HL-60/S4 treated with phorbol 12-myristate 13-acetate at 8.2 ng/mL for 4 days and 3 days (cell line): Measurements from ENCODE around the gene PTPRT.

Experiments used
- in situ Hi-C: fragments of 300-500 bp; cut with MboI; formaldehyde crosslinking; loops from 2 replicates; pipeline ENCODE4 v1.15.0; 2022; ENCODE audit warnings: low sequenced_read_pairs

The PTPRT gene

GRCh38 chr20:42588847-42589246 is 600.9 kb downstream of the PTPRT start:
- in situ Hi-C loops, result no loop called here

GRCh38 chr20:42587427-42587826 is 602.3 kb downstream of the PTPRT start:
- in situ Hi-C loops, result no loop called here

GRCh38 chr20:42581311-42581710 is 608.4 kb downstream of the PTPRT start:
- in situ Hi-C loops, result no loop called here

GRCh38 chr20:42576167-42576566 is 613.5 kb downstream of the PTPRT start:
- in situ Hi-C loops, result no loop called here

- in situ Hi-C loops, result no loop called here
Measured at GRCh38 chr20:42572320-42573016, 617.2 kb downstream of the PTPRT start.

- in situ Hi-C loops, result no loop called here
Measured at GRCh38 chr20:42567409-42567808, 622.3 kb downstream of the PTPRT start.

- in situ Hi-C loops, result no loop called here
Measured at GRCh38 chr20:42565235-42565995, 624.3 kb downstream of the PTPRT start.

- in situ Hi-C loops, result no loop called here
Measured at GRCh38 chr20:42559665-42560064, 630.0 kb downstream of the PTPRT start.

- in situ Hi-C loops, result no loop called here
Measured at GRCh38 chr20:42556575-42556974, 633.1 kb downstream of the PTPRT start.

GRCh38 chr20:42553374-42553773 is 636.3 kb downstream of the PTPRT start:
- in situ Hi-C loops, result no loop called here

- in situ Hi-C loops, result no loop called here
Measured at GRCh38 chr20:42549496-42549895, 640.2 kb downstream of the PTPRT start.

GRCh38 chr20:42544926-42545325 is 644.8 kb downstream of the PTPRT start:
- in situ Hi-C loops, result no loop called here

GRCh38 chr20:42532831-42533230 is 656.9 kb downstream of the PTPRT start:
- in situ Hi-C loops, result no loop called here

GRCh38 chr20:42531508-42531961 is 658.2 kb downstream of the PTPRT start:
- in situ Hi-C loops, result no loop called here

- in situ Hi-C loops, result no loop called here
Measured at GRCh38 chr20:42530855-42531448, 658.8 kb downstream of the PTPRT start.

- in situ Hi-C loops, result no loop called here
Measured at GRCh38 chr20:42530191-42530590, 659.5 kb downstream of the PTPRT start.

GRCh38 chr20:42524058-42524457 is 665.6 kb downstream of the PTPRT start:
- in situ Hi-C loops, result no loop called here

GRCh38 chr20:42516692-42517091 is 673.0 kb downstream of the PTPRT start:
- in situ Hi-C loops, result no loop called here

GRCh38 chr20:42510686-42511085 is 679.0 kb downstream of the PTPRT start:
- in situ Hi-C loops, result no loop called here

GRCh38 chr20:42507874-42508273 is 681.8 kb downstream of the PTPRT start:
- in situ Hi-C loops, result no loop called here

- in situ Hi-C loops, result no loop called here
Measured at GRCh38 chr20:42506397-42506796, 683.3 kb downstream of the PTPRT start.

- in situ Hi-C loops, result no loop called here
Measured at GRCh38 chr20:42502591-42502990, 687.1 kb downstream of the PTPRT start.
